Measurements from ENCODE around the gene KRTAP10-8.
"Not testable (repeated sequence)": the region's sequence is repeated elsewhere in the genome, so short reads cannot be mapped to it uniquely, and the experiment has no call there.

The KRTAP10-8 gene

GRCh38 chr21:44595524-44595923 lies 16.4 kb upstream of the KRTAP10-8 start:
- no peak overlapping the region for H3K4me3 ChIP-seq (ENCODE audit: low read depth, low read length)
- peaks cover 4% of the 10 kb centered on the region for H3K9me3 ChIP-seq (ENCODE audit: severe bottlenecking)
- H3K27me3 ChIP-seq (ENCODE audit: insufficient read depth, low read depth, severe bottlenecking) = no peaks in the 10 kb centered on the region
- TF ChIP-seq CTCF (IDR thresholded peaks at IDR 0.05; ENCODE audit: low read depth, low read length) = no peak
- DNase-seq = no peak
- H3K27ac ChIP-seq = no peak overlapping the region
- no peaks in the 10 kb centered on the region for H3K36me3 ChIP-seq

DNA sequence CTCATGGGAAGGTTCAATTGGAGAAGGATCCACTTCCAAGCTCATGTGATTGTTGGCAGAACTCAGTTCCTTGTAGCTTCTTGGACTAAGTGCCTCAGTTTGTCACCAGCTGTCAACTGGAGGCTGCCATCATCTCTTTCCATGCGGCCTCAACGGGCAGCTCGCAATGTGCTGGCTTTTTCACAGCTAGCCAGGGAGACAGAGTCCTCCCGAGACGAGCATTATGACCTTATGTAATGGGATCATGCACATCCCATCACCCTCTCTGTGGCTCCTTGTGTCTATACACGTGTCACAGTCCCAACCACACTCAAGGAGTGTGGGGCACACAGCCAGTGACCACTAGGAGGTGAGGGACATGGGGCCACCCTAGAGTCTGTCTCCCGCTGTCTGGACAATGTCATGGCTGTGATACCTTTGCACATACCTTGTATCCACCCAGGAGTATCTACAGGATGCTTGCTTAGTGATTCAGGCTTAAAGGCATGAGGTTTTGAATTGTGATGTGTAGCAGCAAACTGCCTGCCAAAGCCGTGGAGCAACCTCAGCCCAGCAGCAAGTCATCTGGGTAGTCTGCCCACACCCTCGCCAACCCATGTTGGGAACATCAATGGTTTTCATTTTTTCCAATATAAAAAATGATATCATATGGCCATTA lies 15.7 kb upstream of the KRTAP10-8 start:
- no peak for DNase-seq
- Histone ChIP-seq H3K27me3 (ENCODE audit: insufficient read depth, low read depth, severe bottlenecking) (no peaks in the 10 kb centered on the region), H3K9me3 (ENCODE audit: severe bottlenecking) (peaks cover 4% of the 10 kb centered on the region), H3K4me3 (ENCODE audit: low read depth, low read length) (no peak overlapping the region), H3K27ac (no peak overlapping the region), H3K36me3 (no peaks in the 10 kb centered on the region)
- no peak for TF ChIP-seq CTCF (IDR thresholded peaks at IDR 0.05; ENCODE audit: low read depth, low read length)

- peaks cover 4% of the 10 kb centered on the region for H3K9me3 ChIP-seq (ENCODE audit: severe bottlenecking)
- no peaks in the 10 kb centered on the region for H3K36me3 ChIP-seq
- H3K4me3 ChIP-seq (ENCODE audit: low read depth, low read length) = no peak overlapping the region
- TF ChIP-seq CTCF (IDR thresholded peaks at IDR 0.05; ENCODE audit: low read depth, low read length) = no peak
- 0 out of 2 replicates have a peak overlapping the region, but pooled peaks have one; percentile 1 for H3K27ac ChIP-seq
- no peak for DNase-seq
- no peaks in the 10 kb centered on the region for H3K27me3 ChIP-seq (ENCODE audit: insufficient read depth, low read depth, severe bottlenecking)
Observed at GRCh38 chr21:44598061-44598460, 13.8 kb upstream of the KRTAP10-8 start.

- Histone ChIP-seq H3K36me3 (no peaks in the 10 kb centered on the region), H3K9me3 (ENCODE audit: severe bottlenecking) (peaks cover 10% of the 10 kb centered on the region), H3K27ac (no peak overlapping the region), H3K27me3 (ENCODE audit: insufficient read depth, low read depth, severe bottlenecking) (no peaks in the 10 kb centered on the region), H3K4me3 (ENCODE audit: low read depth, low read length) (no peak overlapping the region)
- TF ChIP-seq CTCF (IDR thresholded peaks at IDR 0.05; ENCODE audit: low read depth, low read length) = no peak
- no peak for DNase-seq
Observed at GRCh38 chr21:44599264-44600029, 12.4 kb upstream of the KRTAP10-8 start.

GRCh38 chr21:44600118-44600978 lies 11.5 kb upstream of the KRTAP10-8 start, which contains the start of gene KRTAP10-7:
TSS of gene KRTAP10-7 (plus strand) at chr21:44600597. CDS start at chr21:44600622, 25 bp downstream.
- H3K36me3 ChIP-seq; DNase-seq; H3K27ac ChIP-seq; H3K27me3 ChIP-seq (ENCODE audit: insufficient read depth, low read depth, severe bottlenecking); H3K4me3 ChIP-seq (ENCODE audit: low read depth, low read length): not testable (repeated sequence)
- H3K9me3 ChIP-seq (ENCODE audit: severe bottlenecking) = peaks cover 13% of the 10 kb centered on the region

DNA sequence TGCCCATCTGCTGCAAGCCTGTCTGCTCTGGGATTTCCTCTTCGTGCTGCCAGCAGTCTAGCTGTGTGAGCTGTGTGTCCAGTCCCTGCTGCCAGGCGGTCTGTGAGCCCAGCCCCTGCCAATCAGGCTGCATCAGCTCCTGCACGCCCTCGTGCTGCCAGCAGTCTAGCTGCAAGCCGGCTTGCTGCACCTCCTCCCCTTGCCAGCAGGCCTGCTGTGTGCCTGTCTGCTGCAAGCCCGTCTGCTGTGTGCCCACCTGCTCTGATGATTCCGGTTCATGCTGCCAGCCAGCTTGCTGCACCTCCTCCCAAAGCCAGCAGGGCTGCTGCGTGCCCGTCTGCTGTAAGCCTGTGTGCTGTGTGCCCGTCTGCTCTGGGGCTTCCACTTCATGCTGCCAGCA lies 10.8 kb upstream of the KRTAP10-8 start:
- not testable (repeated sequence) for H3K36me3 ChIP-seq; H3K27ac ChIP-seq; DNase-seq; H3K4me3 ChIP-seq (ENCODE audit: low read depth, low read length); H3K27me3 ChIP-seq (ENCODE audit: insufficient read depth, low read depth, severe bottlenecking)
- H3K9me3 ChIP-seq (ENCODE audit: severe bottlenecking) = peaks cover 13% of the 10 kb centered on the region

Data from WERI-Rb-1 (cell line).